HL-60 (cell line): Measurements from ENCODE around the gene TMEM156.

Experiments
- DNase-seq, 2 experiments: peaks; one replicate each; pipeline ENCODE4 v3.0.0-alpha.2; 2010 to 2020; ENCODE audit warnings: low read depth in 1 of 2, low spot score in 1 of 2
- H3K27ac ChIP-seq: fragments of 250-450 bp; sonication (Bioruptor Pico); replicated peaks from 2 replicates; pipeline ENCODE4 v1.5.1; 2020; ENCODE audit warnings: mild to moderate bottlenecking, moderate library complexity
- H3K27me3 ChIP-seq: fragments of 250-450 bp; sonication (Bioruptor Pico); 2 replicates; pipeline ENCODE4 v1.5.1; 2021; ENCODE audit warnings: mild to moderate bottlenecking, moderate library complexity; ENCODE audit not compliant: insufficient read depth, poor library complexity, severe bottlenecking
- H3K4me3 ChIP-seq: replicated peaks from 2 replicates; pipeline ENCODE4 v1.5.1; 2011; ENCODE audit warnings: mild to moderate bottlenecking, control low read depth, low read length; ENCODE audit not compliant: insufficient read depth
- CTCF ChIP-seq: IDR thresholded peaks from one replicate; pipeline ENCODE4 v1.5.1; 2011; ENCODE audit warnings: low read length, control low read depth, inconsistent platforms; ENCODE audit not compliant: insufficient read depth
- GABPA ChIP-seq: IDR thresholded peaks from 2 replicates; pipeline ENCODE4 v1.6.1; 2012; ENCODE audit warnings: low read depth
- POLR2AphosphoS5 ChIP-seq: IDR thresholded peaks from 2 replicates; pipeline ENCODE4 v1.6.1; 2012; ENCODE audit warnings: low read depth
- REST ChIP-seq: IDR thresholded peaks from 2 replicates; pipeline ENCODE4 v1.6.1; 2012; ENCODE audit warnings: low read depth; ENCODE audit not compliant: insufficient replicate concordance
- SPI1 ChIP-seq: IDR thresholded peaks from 2 replicates; pipeline ENCODE4 v1.6.1; 2012; ENCODE audit warnings: low read depth, mild to moderate bottlenecking, borderline replicate concordance

Gene TMEM156

GRCh38 chr4:38928568-38928967, 103.6 kb downstream of the TMEM156 start:
- TF ChIP-seq REST, result no peak
- no peak for TF ChIP-seq CTCF
- TF ChIP-seq GABPA, result no peak
- TF ChIP-seq POLR2AphosphoS5, result no peak
- no peak for TF ChIP-seq SPI1
- no peak overlapping the region for H3K27ac ChIP-seq
- H3K27me3 ChIP-seq, result no peaks in the 10 kb centered on the region
- DNase-seq, result no peak
- no peak overlapping the region for H3K4me3 ChIP-seq

DNA sequence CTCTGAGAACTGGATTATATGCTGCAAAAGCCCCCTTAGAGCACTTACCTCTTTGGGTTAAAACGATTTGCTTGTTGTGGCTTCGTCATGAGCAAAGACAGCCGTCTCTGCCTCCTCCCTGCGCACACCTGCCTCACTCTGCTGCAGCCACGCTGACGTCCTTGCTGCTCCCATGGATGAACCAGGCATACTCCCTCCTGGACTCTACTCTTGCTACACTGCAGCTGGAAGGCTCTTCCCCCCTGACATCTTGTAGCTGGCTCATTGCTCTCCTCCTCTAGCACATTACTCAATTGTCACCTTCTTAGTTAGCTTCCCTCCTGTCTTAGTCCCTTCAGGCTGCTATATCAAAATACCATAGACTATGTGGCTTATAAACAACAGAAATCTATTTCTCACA, 105.3 kb downstream of the TMEM156 start:
- no peaks in the 10 kb centered on the region for H3K27me3 ChIP-seq
- no peak overlapping the region for H3K4me3 ChIP-seq
- H3K27ac ChIP-seq, result no peak overlapping the region
- no peak for DNase-seq
- TF ChIP-seq POLR2AphosphoS5, result no peak

DNA sequence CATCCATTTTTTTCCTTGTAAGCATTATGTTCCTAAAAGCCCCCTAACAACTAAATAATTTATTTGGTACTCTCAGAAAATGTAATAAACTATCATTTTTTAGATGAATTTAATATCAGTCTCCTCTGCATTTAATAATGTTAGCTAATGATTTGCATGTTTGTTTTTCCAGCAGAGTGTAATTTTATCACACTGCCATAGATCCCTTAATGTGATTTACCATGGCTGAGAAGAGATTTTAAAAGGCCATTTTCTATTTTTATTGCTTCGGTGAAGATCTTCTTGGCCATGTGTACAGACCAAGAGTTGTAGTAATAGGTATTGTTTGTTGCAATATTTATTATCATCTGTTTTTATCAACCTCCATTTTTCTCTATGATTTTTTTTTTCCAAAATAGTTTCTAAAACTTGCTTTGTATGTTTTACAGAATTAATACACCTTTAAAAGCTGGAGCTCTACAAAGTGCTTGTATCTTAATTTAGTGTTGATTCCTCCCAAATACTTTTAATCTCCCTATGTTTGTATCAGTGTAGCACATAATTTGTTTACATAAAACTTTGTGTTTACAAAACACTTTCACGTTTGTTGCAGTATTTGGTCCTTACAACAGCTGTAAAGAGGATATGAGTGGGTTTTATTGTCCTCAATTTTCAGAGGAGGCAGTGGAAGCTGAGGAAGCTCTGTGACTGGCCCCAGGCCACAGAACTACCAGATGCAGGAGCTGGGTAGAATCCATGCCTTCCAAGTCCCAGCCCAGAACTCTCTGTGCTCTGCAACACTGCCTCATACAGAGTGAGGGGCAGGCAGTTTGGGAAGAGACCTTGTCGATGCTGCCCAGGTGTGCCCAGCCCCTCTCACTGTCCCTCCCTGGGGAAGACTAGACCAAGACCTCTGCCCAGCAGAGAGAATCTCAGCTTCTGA, 106.5 kb downstream of the TMEM156 start:
- Histone ChIP-seq H3K27ac (no peak overlapping the region), H3K4me3 (no peak overlapping the region), H3K27me3 (no peaks in the 10 kb centered on the region)
- no peak for DNase-seq
- TF ChIP-seq SPI1, result no peak
- no peak for TF ChIP-seq REST
- no peak for TF ChIP-seq GABPA
- TF ChIP-seq CTCF, result no peak
- TF ChIP-seq POLR2AphosphoS5, result no peak

GRCh38 chr4:38924353-38924752, 107.9 kb downstream of the TMEM156 start:
- no peak for DNase-seq
- no peak overlapping the region for H3K27ac ChIP-seq
- TF ChIP-seq POLR2AphosphoS5 (no peak), GABPA (no peak), CTCF (no peak), REST (no peak), SPI1 (no peak)
- no peaks in the 10 kb centered on the region for H3K27me3 ChIP-seq
- H3K4me3 ChIP-seq, result no peak overlapping the region
